GM12878 (cell line): ENCODE results near the gene MEG3.

Experiments
- CTCF ChIP-seq, 3 experiments: IDR thresholded peaks in 2 of 3; conservative IDR thresholded peaks in 1 of 3; 2 replicates each; pipeline ENCODE4 v1.5.1; 2011; ENCODE audit warnings: low read depth in 3 of 3, low read length in 3 of 3, mild to moderate bottlenecking in 3 of 3, control low read depth in 2 of 3, moderate library complexity in 2 of 3, inconsistent platforms in 1 of 3, mixed read lengths in 1 of 3; ENCODE audit not compliant: control insufficient read depth in 2 of 3, insufficient read depth in 1 of 3; ENCODE audit errors: extremely low read depth in 1 of 3
- CUX1 ChIP-seq: IDR thresholded peaks from 2 replicates; pipeline ENCODE4 v1.6.1; 2012; ENCODE audit warnings: improper control_type of control experiment, low read depth, low read length; ENCODE audit not compliant: insufficient replicate concordance
- JUND ChIP-seq: IDR thresholded peaks from 2 replicates; pipeline ENCODE4 v1.6.1; 2012; ENCODE audit warnings: low read depth, mild to moderate bottlenecking, low read length, improper control_type of control experiment, moderate library complexity

- TF ChIP-seq CUX1, result no peak
- TF ChIP-seq CTCF (IDR thresholded peaks at IDR 0.05 in 2 of 3, conservative IDR thresholded peaks at IDR 0.05 in 1 of 3; ENCODE audit: control insufficient read depth in 2 of 3, extremely low read depth in 1 of 3, insufficient read depth in 1 of 3, low read depth in 3 of 3, low read length in 3 of 3), result no peak
- TF ChIP-seq JUND, result no peak
Measured at GRCh38 chr14:100882991-100883788, 57.3 kb downstream of the MEG3 start.
